GM21360 (cell line): ENCODE measurements around the gene ZNF45.
"Not testable (repeated sequence)": the region's sequence is repeated elsewhere in the genome, so short reads cannot be mapped to it uniquely, and the experiment has no call there.

Experiments
- ATAC-seq: cut with Tn5 transposase; IDR thresholded peaks from one replicate; pipeline ENCODE4 v1.9.1; 2021; ENCODE audit warnings: mild to moderate bottlenecking, moderate library complexity; ENCODE audit not compliant: unreplicated experiment

The ZNF45 gene

DNA sequence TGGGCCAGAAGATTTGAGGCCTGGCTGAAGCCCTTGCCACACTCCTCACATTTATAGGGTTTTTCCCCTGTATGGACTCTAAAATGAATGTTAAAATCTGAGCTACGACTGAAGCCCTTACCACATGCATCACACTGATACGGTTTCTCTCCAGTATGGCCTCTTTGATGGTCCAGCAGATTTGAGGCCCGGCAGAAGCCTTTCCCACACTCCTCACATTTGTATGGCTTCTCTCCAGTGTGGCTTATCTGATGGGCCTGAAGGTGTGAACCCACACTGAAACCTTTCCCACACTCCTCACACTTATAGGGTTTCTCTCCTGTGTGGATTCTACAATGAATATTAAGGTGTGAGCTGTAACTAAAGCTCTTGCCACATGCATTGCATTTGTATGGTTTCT lies 21.0 kb downstream of the ZNF45 start:
- ATAC-seq: no peak

DNA sequence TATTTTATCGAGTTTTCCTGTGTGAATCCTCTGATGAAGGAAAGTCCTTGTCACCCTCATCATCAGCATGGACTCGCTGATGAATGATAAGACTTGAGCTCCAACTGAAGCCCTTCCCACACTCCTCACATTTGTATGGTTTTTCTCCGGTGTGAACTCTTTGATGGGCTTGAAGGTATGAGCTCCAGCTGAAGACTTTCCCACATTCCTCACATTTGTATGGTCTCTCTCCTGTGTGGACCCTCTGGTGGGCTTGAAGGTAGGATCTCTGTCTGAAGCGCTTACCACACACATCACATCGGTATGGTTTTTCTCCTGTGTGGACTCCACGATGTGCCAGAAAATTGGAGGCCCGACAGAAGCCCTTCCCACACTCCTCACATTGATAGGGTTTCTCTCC lies 21.7 kb downstream of the ZNF45 start:
- no peak for ATAC-seq

DNA sequence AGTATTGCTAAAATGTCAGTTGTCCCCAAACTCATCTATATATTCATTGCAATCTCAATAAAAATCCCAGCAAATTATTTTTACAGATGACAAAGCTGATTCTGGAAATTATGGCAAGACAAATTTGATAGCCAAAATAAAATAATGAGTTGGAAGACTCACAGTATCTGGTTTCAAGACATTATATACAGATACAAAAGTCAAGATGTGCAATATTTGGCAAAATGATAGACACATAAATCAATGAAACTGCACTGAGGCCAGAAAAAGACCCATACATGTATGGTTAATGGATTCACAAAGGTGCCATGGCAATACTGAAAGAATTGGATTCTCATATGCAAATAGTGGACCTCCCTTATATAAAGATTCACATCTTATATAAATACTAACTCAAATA lies 24.2 kb downstream of the ZNF45 start:
- no peak for ATAC-seq

DNA sequence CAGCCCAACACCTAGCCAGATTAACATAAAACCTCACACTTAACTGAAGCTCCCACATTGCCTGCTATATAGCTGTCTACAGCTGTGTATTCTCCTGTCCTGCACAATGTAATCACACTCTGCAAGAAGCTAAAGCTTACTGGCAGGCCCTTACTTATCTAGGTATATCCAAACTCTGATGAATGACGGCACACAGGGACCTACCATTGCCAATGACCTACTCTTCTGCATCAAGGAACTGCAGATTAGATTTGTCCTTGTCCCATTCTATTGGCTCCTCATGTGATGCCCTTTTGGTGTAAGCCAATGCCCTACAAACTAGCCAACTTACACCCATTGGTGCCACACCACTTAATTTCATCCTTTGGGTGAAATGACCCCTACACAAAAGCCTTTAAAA lies 26.4 kb downstream of the ZNF45 start:
- ATAC-seq: no peak

DNA sequence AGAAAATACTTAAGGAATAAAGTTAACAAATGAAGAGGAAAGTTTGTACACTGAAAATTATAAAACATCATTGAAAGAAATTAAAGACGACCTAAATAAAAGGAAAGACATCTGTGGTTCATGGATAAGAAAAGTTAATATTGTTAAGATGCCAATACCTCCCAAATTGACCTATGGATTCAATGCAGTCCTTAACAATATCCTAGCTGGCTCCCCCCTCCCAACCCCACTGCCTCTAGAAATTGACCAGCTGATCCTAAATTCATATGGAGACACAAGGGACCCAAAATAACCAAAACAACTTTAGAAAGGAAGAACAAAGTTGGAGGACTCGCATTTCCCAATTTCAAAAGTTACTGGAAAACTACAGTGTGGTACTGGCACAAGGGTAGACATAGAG lies 28.3 kb downstream of the ZNF45 start:
- no peak for ATAC-seq

DNA sequence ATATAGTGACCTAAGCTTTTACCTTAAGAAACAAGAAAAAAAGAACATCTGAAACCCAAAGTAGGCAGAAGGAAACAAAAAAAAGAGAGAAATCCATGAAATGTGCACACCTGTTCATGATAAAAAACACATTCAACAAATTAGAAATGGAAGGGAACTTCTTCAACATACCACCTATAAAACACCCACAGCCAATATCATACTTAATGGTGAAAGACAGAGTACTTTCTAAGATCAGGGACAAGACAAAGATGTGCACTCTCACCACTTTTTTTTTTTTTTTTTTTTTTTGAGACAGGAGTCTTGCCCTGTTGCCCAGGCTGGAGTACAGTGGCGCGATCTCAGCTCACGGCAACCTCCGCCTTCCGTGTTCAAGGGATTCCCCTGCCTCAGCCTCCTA lies 29.2 kb downstream of the ZNF45 start:
- ATAC-seq: no peak

DNA sequence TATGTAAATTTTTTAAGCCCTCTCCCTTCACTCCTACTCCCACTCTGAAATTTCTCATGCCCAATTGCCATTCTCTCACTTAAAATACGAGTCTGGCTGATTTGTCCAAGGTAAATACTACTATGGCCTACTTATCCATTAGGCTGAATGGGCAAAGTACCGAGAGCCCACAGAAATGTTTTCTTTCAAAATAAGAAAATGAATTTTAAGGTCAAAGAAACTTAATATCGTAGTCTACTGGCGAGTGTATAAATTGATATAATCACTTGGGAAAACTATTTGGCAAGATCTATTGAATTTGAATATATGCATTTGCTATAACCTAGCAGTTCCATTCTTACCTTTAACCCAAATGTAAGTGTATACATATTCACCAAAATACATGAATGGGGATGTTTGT lies 32.7 kb downstream of the ZNF45 start:
- no peak for ATAC-seq

DNA sequence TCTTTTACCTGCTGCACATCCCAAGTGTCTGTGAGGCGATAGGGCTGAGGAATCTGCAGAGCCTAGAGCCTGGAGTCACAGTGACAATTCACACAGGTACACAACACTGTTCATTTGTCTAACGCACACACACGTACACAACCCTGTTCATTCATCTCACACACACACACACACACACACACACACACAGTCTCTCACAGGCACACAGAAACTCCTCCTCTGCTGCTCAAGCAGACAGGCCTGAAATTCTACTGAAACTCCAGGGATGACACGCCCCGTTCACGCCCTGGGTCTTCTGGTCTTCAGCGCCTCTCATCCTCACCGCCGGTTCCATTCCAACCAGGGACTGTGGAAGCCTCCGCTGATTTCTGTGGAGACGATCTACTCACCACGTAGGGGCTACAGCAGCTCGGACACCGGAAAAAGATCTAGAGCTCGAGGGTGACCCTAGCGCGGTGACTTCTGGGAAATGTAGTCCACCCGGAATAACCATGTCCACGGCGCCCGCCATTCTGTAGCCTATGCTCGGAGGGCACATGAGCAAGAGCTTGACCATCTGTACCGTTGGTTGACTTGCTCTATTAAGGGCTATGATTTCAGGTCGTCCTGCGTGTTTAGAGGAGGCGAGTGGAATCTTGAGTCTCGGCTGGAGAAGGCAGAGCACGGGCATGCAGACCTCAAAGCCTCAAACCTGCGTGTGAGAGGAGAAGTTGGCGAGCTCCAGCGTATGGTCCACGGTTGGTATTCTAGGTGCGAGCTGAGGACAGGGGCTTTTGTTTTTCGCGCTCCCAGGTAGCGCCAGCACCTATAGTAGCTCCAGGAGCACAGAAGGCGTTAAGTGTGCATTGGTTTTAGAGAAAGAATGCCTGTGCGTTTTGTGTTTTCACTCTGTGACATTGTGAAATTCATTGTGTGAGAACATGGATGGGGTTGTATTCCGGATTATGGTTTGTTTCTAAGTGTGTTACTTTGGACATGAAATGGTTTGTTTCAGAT lies 33.4 kb downstream of the ZNF45 start:
- ATAC-seq: peak; percentile 49

DNA sequence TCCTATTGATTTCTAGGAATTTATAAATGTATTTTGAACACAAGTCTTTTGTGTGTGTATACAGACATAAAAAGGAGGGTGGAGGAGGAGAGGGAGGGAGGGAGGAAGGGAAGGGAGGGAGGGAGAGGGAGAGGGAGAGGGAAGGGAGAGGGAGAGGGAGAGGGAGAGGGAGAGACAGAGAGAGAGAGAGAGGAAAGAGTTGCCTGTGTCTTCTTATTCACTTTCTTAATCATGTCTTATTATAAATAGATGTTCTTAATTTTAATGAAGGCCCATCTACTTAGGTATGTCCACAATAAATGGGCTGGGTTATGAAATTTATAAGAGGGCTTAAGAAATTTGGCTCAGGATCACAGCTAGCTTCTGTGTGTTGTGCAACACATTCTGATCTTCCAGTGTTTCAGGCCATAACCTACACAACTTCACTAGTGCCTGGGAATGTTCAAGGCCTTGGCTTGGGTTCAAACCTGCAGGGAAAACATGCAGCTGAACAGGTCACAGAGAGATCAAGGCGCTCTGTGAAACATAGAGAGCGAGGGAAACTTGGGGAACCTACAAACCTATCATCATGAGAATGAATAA lies 39.3 kb downstream of the ZNF45 start:
- no peak for ATAC-seq

DNA sequence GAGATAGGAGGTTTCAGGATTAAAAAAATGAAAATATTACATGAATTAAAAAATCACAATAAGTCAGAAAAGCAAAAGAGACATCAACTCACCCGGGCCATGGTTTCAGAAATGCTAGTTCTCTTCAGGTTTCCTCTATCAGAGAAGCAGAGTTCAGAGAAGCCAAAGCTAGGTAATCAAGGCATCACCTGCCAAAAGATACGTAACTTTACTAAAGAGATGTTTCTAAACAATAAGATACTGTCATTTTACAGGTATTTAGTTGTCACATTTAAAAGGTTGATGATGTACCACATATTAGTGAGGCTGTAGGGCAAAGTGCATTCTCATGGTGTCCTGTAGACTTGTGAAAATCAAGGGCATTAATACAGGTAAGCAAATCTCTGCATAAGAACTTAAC lies 51.2 kb downstream of the ZNF45 start, which contains the start of gene ZNF404:
TSS of gene ZNF404 (minus strand) at position 101 of the 400 bp plus-strand sequence.
- ATAC-seq: no peak

DNA sequence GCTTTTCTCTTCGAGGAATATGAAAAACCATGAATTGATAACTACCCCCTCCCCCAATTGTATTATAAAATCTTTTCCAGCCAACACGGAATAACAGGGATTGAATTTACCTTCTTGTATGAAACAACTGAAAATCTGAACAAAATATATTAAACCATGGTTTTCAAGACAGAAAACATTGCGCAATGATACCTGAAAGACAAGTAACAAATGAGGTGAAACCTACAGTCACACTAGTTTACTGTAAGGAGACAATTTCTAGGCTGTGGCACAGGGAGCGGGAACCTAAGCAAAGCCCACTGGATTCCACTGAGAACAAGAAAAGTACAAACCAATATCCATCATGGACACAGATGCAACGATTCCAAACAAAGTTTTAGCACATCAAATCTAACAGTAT lies 54.6 kb downstream of the ZNF45 start:
- ATAC-seq: no peak

DNA sequence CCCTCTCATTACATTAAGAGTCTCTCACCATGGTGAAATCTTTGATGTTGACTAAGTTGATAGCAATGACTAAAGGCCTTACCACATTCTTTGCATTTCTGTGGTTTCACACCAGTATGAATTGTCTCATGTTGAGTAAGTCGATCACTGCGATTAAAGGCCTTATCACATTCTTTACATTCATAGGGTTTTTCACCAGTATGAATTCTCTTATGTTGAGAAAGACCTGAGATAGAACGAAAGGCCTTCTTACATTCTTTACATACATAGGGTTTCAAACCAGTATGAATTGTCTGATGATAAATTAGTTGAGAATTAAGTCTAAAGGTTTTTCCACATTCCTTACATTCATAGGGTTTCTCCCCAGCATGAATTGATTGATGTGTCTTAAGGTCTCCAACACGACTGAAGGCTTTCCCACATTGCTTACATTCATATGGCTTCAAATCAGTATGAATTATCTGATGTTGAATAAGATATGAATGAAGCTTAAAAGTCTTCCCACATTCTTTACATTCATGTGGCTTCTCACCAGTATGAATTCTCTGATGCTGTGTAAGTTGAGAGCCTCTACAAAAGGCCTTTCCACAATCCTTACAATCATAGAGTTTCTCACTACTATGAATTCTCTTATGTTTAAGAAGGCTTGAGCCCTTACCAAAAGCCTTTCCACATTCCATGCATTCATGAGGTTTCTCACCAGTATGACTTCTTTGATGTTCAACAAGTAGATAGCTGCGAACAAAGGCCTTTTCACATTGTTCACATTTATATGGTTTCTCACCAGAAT lies 62.3 kb downstream of the ZNF45 start:
- no peak for ATAC-seq

DNA sequence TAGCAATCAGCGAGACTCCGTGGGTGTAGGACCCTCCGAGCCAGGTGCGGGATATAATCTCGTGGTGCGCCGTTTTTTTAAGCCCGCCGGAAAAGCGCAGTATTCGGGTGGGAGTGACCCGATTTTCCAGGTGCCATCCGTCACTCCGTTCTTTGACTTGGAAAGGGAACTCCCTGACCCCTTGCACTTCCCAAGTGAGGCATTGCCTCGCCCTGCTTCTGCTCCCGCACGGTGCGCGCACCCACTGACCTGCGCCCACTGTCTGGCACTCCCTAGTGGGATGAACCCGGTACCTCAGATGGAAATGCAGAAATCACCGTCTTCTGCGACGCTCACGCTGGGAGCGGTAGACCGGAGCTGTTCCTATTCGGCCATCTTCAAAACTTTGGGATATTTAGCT lies 68.2 kb downstream of the ZNF45 start:
- not testable (repeated sequence) for ATAC-seq
